Caco-2 (cell line): Measurements from ENCODE around the gene HCRTR1. TPM values are rescaled to one million over a fixed set of nuclear protein-coding genes. Genes with fewer than 3 reads are reported as not detected.

Experiments
- BruUV-seq: library from RNA; stranded (reverse); fragments of 400-500 nt; replicated peaks from 2 replicates; lab custom pipeline; 2021; lab: Mats Ljungman, UMichigan
- CTCF ChIA-PET: fragments of 300-600 bp; sonication (Branson Sonifier 250); formaldehyde crosslinking; loops from one replicate; lab custom pipeline; 2022; ENCODE audit warnings: antibody characterized with exemption; lab: Charles Lee
- POLR2A ChIA-PET: fragments of 300-600 bp; sonication (Branson Sonifier 250); formaldehyde crosslinking; loops from one replicate; lab custom pipeline; 2022; ENCODE audit warnings: antibody characterized with exemption; lab: Charles Lee
- DNase-seq, 2 experiments: peaks; one replicate each; pipeline versions ENCODE4 v3.0.0 to v3.0.0-alpha.2; 2020 to 2022
- H3K27me3 ChIP-seq: replicated peaks from 2 replicates; pipeline ENCODE4 v1.6.0; 2011; ENCODE audit warnings: low read length; ENCODE audit not compliant: control insufficient read depth, insufficient read depth
- H3K36me3 ChIP-seq: 2 replicates; pipeline ENCODE4 v1.5.1; 2011; ENCODE audit warnings: low read length; ENCODE audit not compliant: control insufficient read depth, insufficient read depth
- H3K4me1 ChIP-seq: fragments of 250-450 bp; sonication (Bioruptor Pico); 2 replicates; pipeline ENCODE4 v1.5.1; 2020; ENCODE audit warnings: mild to moderate bottlenecking
- H3K4me3 ChIP-seq: 2 replicates; pipeline ENCODE4 v1.5.1; 2011; ENCODE audit warnings: low read depth, mild to moderate bottlenecking, control low read depth, low read length
- H3K9me3 ChIP-seq: fragments of 250-450 bp; sonication (Bioruptor Pico); 2 replicates; pipeline ENCODE4 v1.5.1; 2020; ENCODE audit warnings: mild to moderate bottlenecking, moderate library complexity
- H3K27ac Mint-ChIP-seq: one replicate; pipeline ENCODE4 v1.8.0; 2022; ENCODE audit warnings: mixed read lengths; ENCODE audit not compliant: unreplicated experiment
- H3K27me3 Mint-ChIP-seq: one replicate; pipeline ENCODE4 v1.8.0; 2022; ENCODE audit warnings: mixed read lengths; ENCODE audit not compliant: insufficient read depth, unreplicated experiment
- H3K36me3 Mint-ChIP-seq: one replicate; pipeline ENCODE4 v1.8.0; 2022; ENCODE audit warnings: mild to moderate bottlenecking, mixed read lengths; ENCODE audit not compliant: insufficient read depth, unreplicated experiment
- H3K4me1 Mint-ChIP-seq: one replicate; pipeline ENCODE4 v1.8.0; 2022; ENCODE audit warnings: low read depth, mixed read lengths; ENCODE audit not compliant: unreplicated experiment
- H3K4me3 Mint-ChIP-seq: one replicate; pipeline ENCODE4 v1.8.0; 2022; ENCODE audit warnings: mild to moderate bottlenecking, moderate library complexity, mixed read lengths; ENCODE audit not compliant: unreplicated experiment
- H3K9me3 Mint-ChIP-seq: one replicate; pipeline ENCODE4 v1.8.0; 2022; ENCODE audit warnings: mixed read lengths; ENCODE audit not compliant: unreplicated experiment
- CTCF ChIP-seq, 2 experiments: fragments of 200-600 bp in 1 of 2; IDR thresholded peaks; 1 replicate in 1 of 2; 2 replicates in 1 of 2; pipeline versions ENCODE4 v1.5.1 to v1.8.0; 2011 to 2022; ENCODE audit warnings: antibody characterized with exemption in 1 of 2, control low read depth in 1 of 2, inconsistent platforms in 1 of 2, low read depth in 1 of 2, low read length in 1 of 2, mild to moderate bottlenecking in 1 of 2, moderate library complexity in 1 of 2; ENCODE audit not compliant: insufficient read depth in 1 of 2, severe bottlenecking in 1 of 2, unreplicated experiment in 1 of 2
- intact Hi-C: fragments of 100-400 bp; cut with micrococcal nuclease; formaldehyde crosslinking; loops from one replicate; pipeline ENCODE4 v1.10.0; 2022; ENCODE audit not compliant: unreplicated experiment
- total RNA-seq: library from RNA; stranded (reverse); gene quantifications from 2 replicates; pipeline ENCODE4 v1.2.3, GENCODE V29; 2022

Gene HCRTR1
- total RNA-seq, 1 experiment from 2014 or later: not detected

DNA sequence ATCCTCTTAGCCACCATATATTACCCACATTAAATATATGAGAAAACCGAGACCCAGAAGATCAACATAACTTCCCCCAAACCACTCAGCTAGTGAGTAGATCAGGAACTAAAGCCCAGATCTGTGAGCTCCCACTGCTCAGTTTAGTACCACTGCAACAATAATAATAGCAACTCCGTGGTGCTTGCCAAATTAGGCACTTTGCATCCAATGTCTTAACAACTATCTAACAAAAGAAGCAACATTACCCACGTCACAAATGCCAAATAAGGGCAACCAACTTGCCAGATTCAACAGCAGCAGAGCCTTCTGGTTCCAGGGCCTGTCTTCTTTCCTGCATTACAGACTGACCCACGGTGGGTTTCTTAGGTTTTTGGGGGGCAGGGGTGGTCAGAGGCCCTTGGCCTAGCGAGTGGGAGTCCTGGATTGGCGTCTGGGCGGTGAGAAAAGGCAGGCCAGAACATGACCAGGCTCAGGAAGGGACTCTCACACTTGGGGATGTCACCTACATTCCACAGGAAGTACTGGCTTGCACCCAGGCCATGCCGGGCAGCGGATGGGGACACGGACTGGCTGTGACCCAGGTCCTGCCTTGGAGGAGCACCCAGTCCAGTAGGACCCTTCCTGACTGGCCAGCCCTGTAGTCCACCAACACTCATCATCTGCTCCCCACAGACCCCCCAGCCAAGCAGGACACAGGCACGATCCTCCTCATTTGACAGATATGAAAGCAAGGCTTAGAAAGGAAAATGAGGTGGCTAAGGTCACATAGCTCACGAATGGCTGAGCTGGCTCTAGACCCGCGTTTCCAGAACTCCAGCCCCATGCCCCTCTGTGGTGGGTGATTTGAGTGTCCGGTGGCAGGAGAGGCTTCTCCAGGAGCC lies 4.6 kb downstream of the HCRTR1 start:
- Histone ChIP-seq H3K4me3 (no peak overlapping the region), H3K9me3 (no peaks in the 10 kb centered on the region), H3K27me3 (no peaks in the 10 kb centered on the region), H3K36me3 (no peaks in the 10 kb centered on the region), H3K4me1 (no peaks in the 10 kb centered on the region)
- H3K27me3 Mint-ChIP-seq: no peaks in the 10 kb centered on the region
- CTCF ChIA-PET: no interaction called here
- POLR2A ChIA-PET: no interaction called here
- no peak for DNase-seq
- H3K4me1 Mint-ChIP-seq: peaks cover 4% of the 10 kb centered on the region
- intact Hi-C loops: no loop called here
- no peaks in the 10 kb centered on the region for H3K9me3 Mint-ChIP-seq
- no peak overlapping the region for H3K27ac Mint-ChIP-seq
- H3K4me3 Mint-ChIP-seq: no peak overlapping the region
- no peaks in the 10 kb centered on the region for H3K36me3 Mint-ChIP-seq
- TF ChIP-seq CTCF (IDR thresholded peaks at IDR 0.05; ENCODE audit: insufficient read depth in 1 of 2, low read depth in 1 of 2, low read length in 1 of 2, severe bottlenecking in 1 of 2, unreplicated experiment in 1 of 2): no peak
- BruUV-seq: no TSS peak

- no peak for DNase-seq
- Mint-ChIP-seq H3K27ac (no peak overlapping the region), H3K9me3 (no peaks in the 10 kb centered on the region), H3K4me1 (no peaks in the 10 kb centered on the region), H3K4me3 (no peak overlapping the region), H3K27me3 (no peaks in the 10 kb centered on the region), H3K36me3 (no peaks in the 10 kb centered on the region)
- POLR2A ChIA-PET: no interaction called here
- no peaks in the 10 kb centered on the region for H3K27me3 ChIP-seq
- no peaks in the 10 kb centered on the region for H3K36me3 ChIP-seq
- intact Hi-C loops: no loop called here
- CTCF ChIA-PET: no interaction called here
- H3K4me1 ChIP-seq: no peaks in the 10 kb centered on the region
- H3K4me3 ChIP-seq: no peak overlapping the region
- H3K9me3 ChIP-seq: no peaks in the 10 kb centered on the region
- TF ChIP-seq CTCF (IDR thresholded peaks at IDR 0.05; ENCODE audit: insufficient read depth in 1 of 2, low read depth in 1 of 2, low read length in 1 of 2, severe bottlenecking in 1 of 2, unreplicated experiment in 1 of 2): no peak
- no TSS peak for BruUV-seq
These were observed 5.9 kb downstream of the HCRTR1 start for GRCh38 chr1:31623365-31623764.

DNA sequence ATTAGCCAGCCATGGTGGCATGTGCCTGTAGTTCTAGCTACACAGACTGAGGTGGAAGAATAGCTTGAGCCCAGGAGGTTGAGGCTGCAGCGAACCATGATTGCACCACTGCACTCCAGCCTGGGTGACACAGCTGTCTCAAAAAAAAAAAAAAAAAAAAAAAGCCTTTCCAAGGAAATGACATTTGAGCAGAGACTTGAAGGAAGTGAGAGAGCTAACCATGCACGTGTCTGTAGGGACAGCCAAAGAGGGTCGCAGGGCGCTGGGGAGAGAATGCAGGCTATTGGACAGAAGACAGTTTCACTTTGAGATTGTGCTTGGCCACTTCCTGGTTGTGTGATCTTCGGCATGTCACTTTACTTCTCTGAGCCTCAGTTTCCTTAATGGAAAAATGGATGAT lies 6.8 kb downstream of the HCRTR1 start:
- no peaks in the 10 kb centered on the region for H3K9me3 ChIP-seq
- H3K4me3 ChIP-seq: no peak overlapping the region
- no TSS peak for BruUV-seq
- H3K27me3 Mint-ChIP-seq: no peaks in the 10 kb centered on the region
- H3K4me1 ChIP-seq: no peaks in the 10 kb centered on the region
- no peaks in the 10 kb centered on the region for H3K9me3 Mint-ChIP-seq
- H3K36me3 ChIP-seq: no peaks in the 10 kb centered on the region
- intact Hi-C loops: no loop called here
- no peaks in the 10 kb centered on the region for H3K4me1 Mint-ChIP-seq
- H3K27me3 ChIP-seq: no peaks in the 10 kb centered on the region
- H3K4me3 Mint-ChIP-seq: no peak overlapping the region
- CTCF ChIA-PET: no interaction called here
- H3K36me3 Mint-ChIP-seq: no peaks in the 10 kb centered on the region
- TF ChIP-seq CTCF (IDR thresholded peaks at IDR 0.05; ENCODE audit: insufficient read depth in 1 of 2, low read depth in 1 of 2, low read length in 1 of 2, severe bottlenecking in 1 of 2, unreplicated experiment in 1 of 2): no peak
- POLR2A ChIA-PET: no interaction called here
- DNase-seq: no peak
- H3K27ac Mint-ChIP-seq: no peak overlapping the region
